Skeletal muscle tissue (tissue), 4 donors: ENCODE results near the gene ITGBL1. TPM values are rescaled to one million over a fixed set of nuclear protein-coding genes. Genes with fewer than 3 reads are reported as not detected.

Experiments used
- H3K27ac ChIP-seq: one replicate; pipeline ENCODE4 v1.7.0; 2013; ENCODE audit warnings: mild to moderate bottlenecking, low read depth, low read length, inconsistent platforms
- H3K27me3 ChIP-seq, 3 donors: one replicate each; pipeline ENCODE4 v1.7.0; 2013; ENCODE audit warnings: low read length in 3 of 3; ENCODE audit not compliant: control insufficient read depth in 3 of 3, insufficient read depth in 3 of 3
- H3K36me3 ChIP-seq, 3 donors: one replicate each; pipeline ENCODE4 v1.7.0; 2013; ENCODE audit warnings: low read length in 3 of 3; ENCODE audit not compliant: control insufficient read depth in 3 of 3, insufficient read depth in 3 of 3
- H3K4me1 ChIP-seq, 3 donors: one replicate each; pipeline ENCODE4 v1.7.0; 2013; ENCODE audit warnings: low read length in 3 of 3, mild to moderate bottlenecking in 3 of 3; ENCODE audit not compliant: control insufficient read depth in 3 of 3, insufficient read depth in 3 of 3
- H3K4me3 ChIP-seq, 3 donors: one replicate each; pipeline ENCODE4 v1.7.0; 2013; ENCODE audit warnings: low read length in 3 of 3
- H3K9ac ChIP-seq, 3 donors: one replicate each; pipeline ENCODE4 v1.7.0; 2013; ENCODE audit warnings: low read length in 3 of 3, mild to moderate bottlenecking in 3 of 3, moderate library complexity in 2 of 3, low read depth in 1 of 3
- H3K9me3 ChIP-seq, 3 donors: one replicate each; pipeline ENCODE4 v1.7.0; 2013; ENCODE audit warnings: low read length in 3 of 3; ENCODE audit not compliant: control insufficient read depth in 3 of 3
- total RNA-seq: library from RNA; depleted of rRNA; stranded (reverse); fragments of >200 nt; gene quantifications from one replicate; pipeline ENCODE4 v1.2.3, GENCODE V29; 2014
- donor health status: Osteomylitis.

ITGBL1 gene
- total RNA-seq, 1 donor from 2014 or later: 4.7 TPM

- H3K27ac ChIP-seq: peak overlapping the region; percentile 29
These were observed 248.1 kb downstream of the ITGBL1 start for GRCh38 chr13:101700598-101700997.

DNA sequence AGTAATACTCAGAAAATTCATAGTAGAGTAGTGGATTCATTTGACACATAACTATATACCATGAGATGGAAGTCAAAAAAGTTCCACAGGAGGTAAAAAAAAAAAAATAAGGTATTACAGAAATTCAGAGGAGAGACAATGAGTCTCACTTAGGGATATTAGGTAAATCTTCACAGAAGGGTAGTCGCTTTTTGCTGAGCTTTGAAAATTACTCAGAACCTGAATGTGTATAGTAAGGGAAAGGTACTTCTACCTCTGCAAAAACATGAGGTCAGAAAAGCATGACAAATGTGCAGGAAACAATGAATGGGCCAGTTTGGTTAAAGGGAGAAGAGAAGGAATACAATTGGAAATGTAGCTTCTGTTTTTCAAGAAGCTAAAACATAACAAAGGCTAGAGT lies 250.6 kb downstream of the ITGBL1 start:
- H3K4me3 ChIP-seq: no peak overlapping the region

More at GRCh38 chr13:101700598-101700997, 248.1 kb downstream of the ITGBL1 start:
- no peak overlapping the region for H3K4me3 ChIP-seq
- H3K27me3 ChIP-seq: no peaks in the 10 kb centered on the region
- H3K9ac ChIP-seq: no peak overlapping the region
- H3K4me1 ChIP-seq: no peaks in the 10 kb centered on the region
- H3K9me3 ChIP-seq: no peaks in the 10 kb centered on the region
- no peaks in the 10 kb centered on the region for H3K36me3 ChIP-seq

DNA sequence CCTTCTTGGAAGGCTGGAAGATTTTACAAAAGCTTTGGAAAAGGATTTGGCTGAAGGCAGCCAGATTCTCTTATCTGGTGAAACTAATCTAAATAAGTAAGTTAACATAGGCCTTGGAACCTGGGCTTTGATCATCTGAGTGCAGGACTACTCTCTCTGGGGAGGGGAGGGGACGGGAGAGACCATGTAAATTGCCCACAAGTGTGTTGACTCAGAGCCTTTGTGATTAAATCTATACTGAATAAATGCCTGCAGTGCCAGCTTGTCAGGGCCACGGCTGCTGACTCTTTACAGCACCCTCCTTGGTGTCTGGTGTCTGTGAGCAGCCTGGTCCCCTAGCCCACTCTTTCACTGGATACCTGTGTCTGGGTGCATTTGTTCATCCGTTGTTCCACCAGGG lies 251.4 kb downstream of the ITGBL1 start:
- Histone ChIP-seq H3K27ac (no peak overlapping the region), H3K27me3 (no peaks in the 10 kb centered on the region), H3K4me1 (no peaks in the 10 kb centered on the region), H3K4me3 (no peak overlapping the region), H3K9ac (no peak overlapping the region), H3K9me3 (no peaks in the 10 kb centered on the region), H3K36me3 (no peaks in the 10 kb centered on the region)

More for the DNA sequence above, 250.6 kb downstream of the ITGBL1 start:
- no peak overlapping the region for H3K9ac ChIP-seq
- H3K36me3 ChIP-seq: no peaks in the 10 kb centered on the region
- no peaks in the 10 kb centered on the region for H3K4me1 ChIP-seq
- no peak overlapping the region for H3K27ac ChIP-seq
- no peaks in the 10 kb centered on the region for H3K27me3 ChIP-seq
- no peaks in the 10 kb centered on the region for H3K9me3 ChIP-seq

DNA sequence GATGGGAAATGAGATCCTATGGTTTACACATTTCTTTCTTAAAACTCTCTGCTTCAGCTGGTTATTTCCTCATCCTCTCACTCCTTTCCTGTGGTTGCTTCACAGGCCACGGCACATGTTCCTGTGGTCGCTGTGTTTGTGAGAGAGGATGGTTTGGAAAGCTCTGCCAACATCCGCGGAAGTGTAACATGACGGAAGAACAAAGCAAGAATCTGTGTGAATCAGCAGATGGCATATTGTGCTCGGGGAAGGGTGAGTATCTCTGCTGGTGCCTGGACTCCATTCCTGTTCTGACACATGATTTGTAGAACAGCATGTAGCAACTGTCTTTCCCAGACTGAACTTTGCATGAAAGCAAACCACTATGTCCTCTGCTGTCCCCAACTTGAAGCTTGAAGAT lies 254.2 kb downstream of the ITGBL1 start:
- no peak overlapping the region for H3K27ac ChIP-seq
- H3K4me1 ChIP-seq: no peaks in the 10 kb centered on the region
- no peaks in the 10 kb centered on the region for H3K36me3 ChIP-seq
- H3K9ac ChIP-seq: no peak overlapping the region
- no peaks in the 10 kb centered on the region for H3K27me3 ChIP-seq
- H3K4me3 ChIP-seq: no peak overlapping the region
- no peaks in the 10 kb centered on the region for H3K9me3 ChIP-seq

DNA sequence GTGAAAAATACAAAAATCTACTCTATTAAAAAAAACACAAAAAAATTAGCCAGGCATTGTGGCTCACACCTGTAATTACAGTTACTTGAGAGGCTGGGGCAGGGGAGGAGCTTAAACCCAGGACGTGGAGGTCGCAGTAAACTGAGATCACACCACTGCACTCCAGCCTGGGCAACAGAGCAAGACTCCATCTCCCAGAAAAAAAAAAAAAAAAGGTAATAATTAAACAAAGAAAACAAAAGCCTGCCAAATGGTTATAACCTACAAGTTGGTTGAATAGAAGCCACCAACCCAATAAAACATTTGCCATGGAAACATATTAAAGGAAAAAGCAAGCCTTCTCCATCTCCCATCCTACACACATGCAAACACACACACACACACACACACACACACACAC lies 255.2 kb downstream of the ITGBL1 start:
- Histone ChIP-seq H3K27me3 (no peaks in the 10 kb centered on the region), H3K27ac (no peak overlapping the region), H3K4me1 (no peaks in the 10 kb centered on the region), H3K4me3 (no peak overlapping the region), H3K9ac (no peak overlapping the region), H3K36me3 (no peaks in the 10 kb centered on the region), H3K9me3 (no peaks in the 10 kb centered on the region)

DNA sequence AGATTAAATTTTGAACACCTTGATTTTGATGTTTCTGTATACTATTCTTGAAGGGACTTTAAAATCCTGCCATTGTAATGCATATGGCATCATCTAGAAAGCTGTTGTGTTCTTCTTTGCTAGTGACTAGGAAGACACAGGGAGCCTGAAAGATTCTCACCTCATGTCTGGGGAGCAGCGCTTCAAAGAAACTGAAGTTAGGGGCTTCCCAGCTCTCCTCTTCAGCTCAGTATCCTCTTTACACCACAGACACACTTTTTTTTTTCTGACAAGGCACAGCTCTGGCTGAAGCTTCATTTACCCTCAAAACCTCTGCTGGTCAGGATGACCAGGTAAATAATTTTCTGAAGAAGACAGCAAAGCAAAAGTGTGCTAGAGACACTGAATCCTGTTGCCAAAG lies 255.6 kb downstream of the ITGBL1 start:
- Histone ChIP-seq H3K4me1 (no peaks in the 10 kb centered on the region), H3K9ac (no peak overlapping the region), H3K4me3 (no peak overlapping the region), H3K36me3 (no peaks in the 10 kb centered on the region), H3K9me3 (no peaks in the 10 kb centered on the region), H3K27ac (no peak overlapping the region), H3K27me3 (no peaks in the 10 kb centered on the region)

- Histone ChIP-seq H3K27me3 (no peaks in the 10 kb centered on the region), H3K27ac (no peak overlapping the region), H3K9ac (no peak overlapping the region), H3K4me3 (no peak overlapping the region), H3K9me3 (no peaks in the 10 kb centered on the region), H3K4me1 (no peaks in the 10 kb centered on the region), H3K36me3 (no peaks in the 10 kb centered on the region)
These were observed 257.5 kb downstream of the ITGBL1 start for GRCh38 chr13:101709952-101710351.

- H3K9me3 ChIP-seq: no peaks in the 10 kb centered on the region
- no peaks in the 10 kb centered on the region for H3K4me1 ChIP-seq
- no peaks in the 10 kb centered on the region for H3K36me3 ChIP-seq
- H3K9ac ChIP-seq: no peak overlapping the region
- H3K27ac ChIP-seq: no peak overlapping the region
- H3K27me3 ChIP-seq: no peaks in the 10 kb centered on the region
- H3K4me3 ChIP-seq: no peak overlapping the region
These were observed 259.0 kb downstream of the ITGBL1 start for GRCh38 chr13:101711307-101712025.

DNA sequence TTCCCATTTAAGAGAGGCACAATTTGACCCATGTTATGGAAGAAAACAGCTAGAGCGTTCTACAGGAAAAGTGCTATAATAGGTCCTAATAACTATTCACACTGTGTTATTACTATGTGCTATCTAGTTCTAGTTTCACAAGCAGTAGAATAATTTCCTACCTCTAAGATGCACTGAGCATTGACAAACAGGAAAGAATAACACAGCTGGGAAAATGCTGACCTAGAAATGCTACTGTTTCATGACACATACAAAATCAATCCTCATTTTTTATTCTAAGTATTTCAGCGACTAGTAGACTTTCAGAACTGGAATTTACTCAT lies 259.5 kb downstream of the ITGBL1 start:
- no peak overlapping the region for H3K4me3 ChIP-seq
- no peaks in the 10 kb centered on the region for H3K4me1 ChIP-seq
- no peak overlapping the region for H3K27ac ChIP-seq
- no peak overlapping the region for H3K9ac ChIP-seq
- H3K36me3 ChIP-seq: no peaks in the 10 kb centered on the region
- no peaks in the 10 kb centered on the region for H3K27me3 ChIP-seq
- H3K9me3 ChIP-seq: no peaks in the 10 kb centered on the region

DNA sequence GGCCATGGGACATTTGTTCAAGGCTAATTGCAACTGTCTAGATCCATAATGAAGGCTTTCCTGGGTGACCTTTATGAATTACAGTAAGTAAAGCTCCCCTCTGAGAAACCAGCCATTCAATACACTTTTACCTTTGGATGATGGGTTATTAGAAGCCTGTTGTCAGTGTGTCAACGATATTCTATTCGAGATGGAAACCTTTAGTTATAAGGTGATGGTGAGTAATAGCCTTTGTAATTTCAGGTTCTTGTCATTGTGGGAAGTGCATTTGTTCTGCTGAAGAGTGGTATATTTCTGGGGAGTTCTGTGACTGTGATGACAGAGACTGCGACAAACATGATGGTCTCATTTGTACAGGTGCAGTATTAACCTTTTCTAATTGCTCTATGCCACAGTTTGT lies 261.7 kb downstream of the ITGBL1 start:
- no peak overlapping the region for H3K9ac ChIP-seq
- H3K4me3 ChIP-seq: no peak overlapping the region
- no peaks in the 10 kb centered on the region for H3K9me3 ChIP-seq
- H3K27me3 ChIP-seq: no peaks in the 10 kb centered on the region
- no peaks in the 10 kb centered on the region for H3K4me1 ChIP-seq
- no peaks in the 10 kb centered on the region for H3K36me3 ChIP-seq
- H3K27ac ChIP-seq: no peak overlapping the region
